Activated CD8-positive, alpha-beta memory T cell treated with anti-CD3 and anti-CD28 coated beads, Interleukin-2, amount 50 U/mL, for 48 hours (primary cell): ENCODE data around the gene CCDC138.
"Not testable (repeated sequence)": the region's sequence is repeated elsewhere in the genome, so short reads cannot be mapped to it uniquely, and the experiment has no call there.

Experiments used
- DNase-seq: peaks from one replicate; pipeline ENCODE4 v3.0.0-alpha.2; 2020

The CCDC138 gene, protein sequence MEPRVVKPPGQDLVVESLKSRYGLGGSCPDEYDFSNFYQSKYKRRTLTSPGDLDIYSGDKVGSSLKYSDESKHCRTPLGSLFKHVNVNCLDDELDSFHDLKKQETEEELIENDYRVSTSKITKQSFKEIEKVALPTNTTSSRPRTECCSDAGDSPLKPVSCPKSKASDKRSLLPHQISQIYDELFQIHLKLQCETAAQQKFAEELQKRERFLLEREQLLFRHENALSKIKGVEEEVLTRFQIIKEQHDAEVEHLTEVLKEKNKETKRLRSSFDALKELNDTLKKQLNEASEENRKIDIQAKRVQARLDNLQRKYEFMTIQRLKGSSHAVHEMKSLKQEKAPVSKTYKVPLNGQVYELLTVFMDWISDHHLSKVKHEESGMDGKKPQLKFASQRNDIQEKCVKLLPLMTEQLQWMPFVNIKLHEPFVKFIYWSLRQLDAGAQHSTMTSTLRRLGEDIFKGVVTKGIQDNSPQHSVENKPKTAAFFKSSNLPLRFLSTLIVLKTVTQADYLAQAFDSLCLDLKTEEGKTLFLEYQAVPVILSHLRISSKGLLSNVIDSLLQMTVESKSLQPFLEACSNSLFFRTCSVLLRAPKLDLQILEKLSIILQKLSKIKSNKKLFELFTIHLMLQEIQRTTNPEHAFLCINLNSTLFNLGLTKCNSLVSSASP

DNA sequence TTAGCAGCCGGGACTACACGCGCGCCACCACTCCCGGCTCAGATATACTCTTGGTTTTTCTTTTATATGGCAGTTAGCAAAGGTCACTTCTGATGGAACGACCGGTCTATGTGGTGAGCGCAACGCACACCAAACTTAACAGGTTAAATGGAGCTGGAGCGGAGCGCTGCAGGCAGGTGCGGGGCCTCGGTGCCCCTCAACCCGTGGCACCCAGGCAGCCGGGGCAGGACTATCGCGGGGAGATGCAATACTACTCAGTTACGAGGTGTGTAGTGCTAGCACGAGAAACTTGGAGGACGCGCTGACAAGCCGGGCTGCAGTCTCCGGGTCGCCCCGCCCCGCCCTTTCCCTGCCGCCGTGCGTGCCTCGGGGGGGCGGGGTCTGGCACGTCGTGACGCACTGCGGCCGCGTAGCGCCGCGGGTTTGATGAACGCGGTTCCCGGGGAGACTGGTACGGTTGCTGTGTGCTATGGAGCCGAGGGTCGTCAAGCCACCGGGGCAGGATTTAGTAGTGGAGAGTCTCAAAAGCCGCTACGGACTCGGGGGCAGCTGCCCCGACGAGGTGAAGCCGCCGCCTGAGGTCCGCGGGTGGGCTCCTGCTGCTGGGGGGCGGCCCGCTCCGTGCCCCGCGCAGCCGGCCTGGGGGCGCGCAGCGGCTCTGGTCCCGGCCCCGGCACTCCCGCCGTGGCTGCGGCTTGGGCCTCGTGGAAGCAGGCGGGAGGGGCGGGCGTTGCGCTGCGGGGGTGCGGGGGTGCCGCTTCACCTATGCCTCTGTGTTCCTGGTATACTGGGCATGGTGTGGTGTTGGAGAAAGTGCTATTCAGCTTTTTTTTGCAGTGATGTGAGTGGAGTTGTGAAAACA is at the start of gene CCDC138:
Gene CCDC138 (plus strand): TSS at position 418 of the 862 bp plus-strand sequence. CDS start 52 bp downstream, at position 470.
- DNase-seq, result peak; percentile 97

GRCh38 chr2:108757973-108758372 is 28.6 kb upstream of the CCDC138 start:
- DNase-seq, result not testable (repeated sequence)

DNA sequence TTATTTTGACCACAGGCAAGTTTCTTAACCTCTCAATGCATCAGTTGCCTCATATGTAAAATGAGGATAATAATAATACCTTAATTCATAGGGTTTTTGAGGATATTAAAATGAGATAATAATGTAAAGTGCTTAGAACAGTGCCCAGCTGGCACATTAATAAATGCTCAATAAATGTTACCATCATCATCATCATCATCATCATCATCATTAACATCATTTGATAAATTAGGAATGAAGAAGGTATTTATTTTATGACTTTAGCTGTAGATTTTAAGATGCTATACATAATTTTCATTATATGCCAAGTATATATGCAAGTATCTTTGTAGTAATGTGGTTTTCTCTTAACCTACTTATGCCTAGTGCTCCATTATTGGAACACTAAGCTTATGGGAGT is 24.0 kb upstream of the CCDC138 start:
- DNase-seq, result not testable (repeated sequence)

DNA sequence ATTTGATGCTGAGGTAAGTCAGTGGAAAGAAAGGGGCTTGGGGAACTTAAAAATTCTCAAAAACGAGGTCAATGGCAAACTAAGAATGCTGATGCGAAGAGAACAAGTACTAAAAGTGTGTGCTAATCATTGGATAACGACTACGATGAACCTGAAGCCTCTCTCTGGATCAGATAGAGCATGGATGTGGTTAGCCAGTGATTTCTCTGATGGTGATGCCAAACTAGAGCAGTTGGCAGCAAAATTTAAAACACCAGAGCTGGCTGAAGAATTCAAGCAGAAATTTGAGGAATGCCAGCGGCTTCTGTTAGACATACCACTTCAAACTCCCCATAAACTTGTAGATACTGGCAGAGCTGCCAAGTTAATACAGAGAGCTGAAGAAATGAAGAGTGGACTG is 19.9 kb upstream of the CCDC138 start:
- not testable (repeated sequence) for DNase-seq

DNA sequence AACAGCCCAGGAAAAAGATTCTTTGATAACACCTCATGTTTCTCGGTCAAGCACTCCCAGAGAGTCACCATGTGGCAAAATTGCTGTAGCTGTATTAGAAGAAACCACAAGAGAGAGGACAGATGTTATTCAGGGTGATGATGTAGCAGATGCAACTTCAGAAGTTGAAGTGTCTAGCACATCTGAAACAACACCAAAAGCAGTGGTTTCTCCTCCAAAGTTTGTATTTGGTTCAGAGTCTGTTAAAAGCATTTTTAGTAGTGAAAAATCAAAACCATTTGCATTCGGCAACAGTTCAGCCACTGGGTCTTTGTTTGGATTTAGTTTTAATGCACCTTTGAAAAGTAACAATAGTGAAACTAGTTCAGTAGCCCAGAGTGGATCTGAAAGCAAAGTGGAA is 18.7 kb upstream of the CCDC138 start:
- DNase-seq, result not testable (repeated sequence)

DNA sequence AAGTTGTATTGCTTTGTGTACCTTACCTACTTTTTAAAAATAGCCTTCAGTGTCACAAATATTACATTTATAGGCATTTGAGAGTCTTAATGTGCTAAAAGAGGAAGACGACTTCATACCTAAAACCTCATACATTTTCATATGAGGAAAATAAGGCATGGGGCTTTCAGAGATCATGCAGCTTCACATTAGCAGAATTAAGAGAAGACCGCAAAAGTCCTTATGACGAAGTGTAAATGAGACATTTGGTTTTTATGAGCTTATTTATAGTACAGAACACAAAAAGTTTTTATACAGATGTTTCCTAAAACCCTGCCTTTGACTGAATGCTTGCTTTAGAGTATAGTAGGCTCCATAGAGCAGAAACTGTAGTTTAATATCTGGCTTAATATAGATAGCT is 10.1 kb upstream of the CCDC138 start:
- DNase-seq, result no peak

DNA sequence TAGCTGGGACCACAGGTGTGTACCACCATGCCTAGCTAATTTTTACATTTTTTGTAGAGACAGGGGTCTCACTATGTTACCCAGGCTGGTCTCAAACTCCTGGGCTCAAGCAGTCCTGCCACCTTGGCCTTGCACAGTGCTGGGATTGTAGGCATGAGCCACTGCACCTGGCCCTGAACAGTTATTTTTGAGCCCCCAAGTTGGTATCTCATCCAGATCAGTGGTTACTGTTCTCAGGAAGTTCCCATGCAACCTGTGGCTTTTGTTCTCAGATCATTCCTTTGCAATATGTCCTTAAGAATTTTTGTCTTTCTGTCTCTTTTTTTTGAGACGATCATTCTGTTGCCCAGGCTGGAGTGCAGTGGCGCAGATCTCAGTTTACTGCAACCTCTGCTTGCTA is 7.7 kb upstream of the CCDC138 start:
- no peak for DNase-seq

DNA sequence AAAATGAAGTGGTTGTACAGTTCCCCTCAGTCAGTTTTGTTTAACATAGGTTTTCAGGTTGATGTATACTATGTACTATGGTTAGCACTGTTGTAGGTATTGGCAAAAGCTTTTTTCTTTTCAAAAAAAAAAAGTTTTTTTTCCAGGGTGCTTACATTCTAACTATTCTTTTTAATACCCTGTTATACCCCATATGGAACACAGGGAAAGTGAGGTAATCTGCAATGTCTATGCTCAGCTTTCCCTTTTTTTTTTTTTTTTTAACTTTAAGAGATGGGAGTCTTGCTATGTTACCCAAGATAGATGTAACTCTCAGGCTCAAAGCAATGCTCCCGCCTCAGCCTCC is 590 bp upstream of the CCDC138 start:
- no peak for DNase-seq

DNA sequence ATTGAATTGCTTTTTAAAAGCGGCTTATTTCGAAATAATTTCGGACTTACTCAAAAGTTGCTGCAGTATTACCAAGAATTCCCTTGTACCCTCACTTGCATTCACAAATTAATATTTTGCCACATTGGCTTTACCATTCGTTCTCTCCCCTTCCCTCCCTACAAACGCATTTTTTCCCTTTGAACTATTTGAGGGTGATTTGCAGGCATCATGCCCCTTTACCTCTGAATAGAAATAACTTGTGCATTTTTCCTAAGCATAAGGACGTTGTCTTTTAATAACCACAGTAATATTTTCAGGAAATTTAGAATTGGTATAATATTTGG is 608 bp downstream of the CCDC138 start:
- DNase-seq, result no peak

DNA sequence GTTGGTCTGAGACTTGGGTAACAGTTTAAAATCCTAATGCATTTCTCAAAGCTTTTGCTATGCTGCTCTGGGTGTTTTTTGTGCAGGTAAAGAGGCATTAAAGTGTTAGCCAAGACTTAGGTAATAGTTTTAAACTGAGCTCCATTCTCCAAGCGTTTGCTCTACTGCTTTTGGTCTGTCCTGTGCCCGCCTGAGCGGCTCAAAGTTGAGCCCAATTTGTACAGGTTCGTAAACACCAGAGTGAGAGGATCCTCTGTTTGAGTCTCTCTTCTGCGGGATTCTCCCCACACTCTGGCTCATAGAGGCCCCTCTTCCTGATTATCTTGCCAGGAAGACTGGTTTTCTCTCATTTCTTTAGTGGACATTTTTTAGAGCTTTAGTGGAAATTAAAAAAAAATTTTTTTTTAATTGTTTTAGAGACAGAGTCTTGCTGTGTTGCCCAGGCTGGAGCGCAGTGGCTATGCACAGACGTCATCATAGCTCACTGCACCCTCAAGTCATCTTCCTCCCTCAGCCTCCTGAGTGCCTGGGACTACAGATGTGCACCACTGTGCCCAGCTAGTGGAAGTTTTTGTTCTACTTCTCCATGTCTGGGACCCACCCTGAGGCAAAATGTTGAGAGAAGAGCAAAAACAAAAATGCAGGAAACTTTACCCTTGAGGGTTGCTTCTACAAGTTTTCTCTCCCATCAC is 16.6 kb downstream of the CCDC138 start:
- DNase-seq, result no peak

GRCh38 chr2:108805032-108805431 is 18.5 kb downstream of the CCDC138 start:
- DNase-seq, result no peak

DNA sequence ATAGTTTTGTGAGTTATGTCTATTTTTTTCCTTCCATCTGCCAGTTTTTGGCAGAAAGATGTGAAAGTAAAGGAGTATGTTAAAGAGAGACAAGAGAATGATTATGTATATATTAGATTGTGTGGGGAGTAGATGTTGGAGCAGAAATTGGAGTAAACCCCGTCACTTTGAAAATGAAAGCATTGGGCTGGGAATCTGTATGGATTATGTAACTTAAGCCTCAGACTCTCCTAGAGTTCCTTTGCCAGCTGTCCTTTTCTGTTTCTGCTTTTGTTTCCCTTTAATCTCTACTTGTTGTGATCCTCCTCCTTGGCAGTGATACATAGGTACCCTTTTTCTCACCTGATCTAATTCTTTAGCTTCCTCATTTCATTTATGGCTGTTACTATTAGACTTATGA is 19.2 kb downstream of the CCDC138 start:
- no peak for DNase-seq

- DNase-seq, result no peak
Measured at GRCh38 chr2:108806371-108807113, 20.0 kb downstream of the CCDC138 start.

- no peak for DNase-seq
Measured at GRCh38 chr2:108809936-108810335, 23.4 kb downstream of the CCDC138 start.

DNA sequence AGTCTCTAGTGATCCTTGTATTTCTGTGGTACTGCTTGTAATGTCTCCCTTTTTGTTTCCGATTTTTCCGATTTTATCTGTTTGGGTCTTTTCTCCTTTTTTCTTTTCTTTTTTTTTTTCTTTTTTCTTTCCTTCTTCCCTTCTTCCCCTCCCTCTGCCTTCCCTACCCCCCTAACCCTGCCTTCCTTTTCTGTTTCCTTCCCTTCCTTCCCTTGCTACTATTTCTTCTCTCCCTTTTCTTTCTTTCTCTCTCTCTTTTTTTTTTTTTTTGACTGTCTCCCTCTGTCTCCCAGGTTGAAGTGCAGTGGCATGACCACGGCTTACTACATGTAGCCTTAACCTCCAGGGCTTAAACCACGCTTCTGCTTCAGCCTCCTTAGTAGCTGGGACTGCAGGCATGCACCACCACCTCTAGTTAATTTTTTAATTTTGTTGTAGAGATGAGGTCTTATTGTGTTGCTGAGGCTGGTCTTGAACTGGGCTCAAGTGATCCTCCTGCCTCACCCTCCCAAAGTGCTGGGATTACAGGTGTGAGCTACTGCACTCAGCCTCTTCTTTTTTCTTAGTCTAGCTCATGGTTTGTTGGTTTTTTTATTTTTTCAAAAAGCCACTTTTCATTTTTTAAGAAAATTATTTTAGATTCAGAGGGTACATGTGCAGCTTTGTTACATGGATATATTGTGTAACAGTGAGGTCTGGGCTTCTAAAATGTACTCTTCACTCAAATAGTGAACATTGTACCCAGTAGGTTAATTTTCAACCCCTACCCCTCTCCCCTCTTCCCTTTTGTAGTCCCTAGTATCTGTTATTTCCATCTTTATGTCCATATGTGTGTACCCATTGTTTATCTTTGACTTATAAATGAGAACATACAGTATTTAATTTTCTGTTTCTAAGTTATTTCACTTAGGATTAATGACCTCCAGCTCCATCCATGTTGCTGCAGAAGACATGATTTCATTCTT is 24.7 kb downstream of the CCDC138 start:
- DNase-seq, result no peak

DNA sequence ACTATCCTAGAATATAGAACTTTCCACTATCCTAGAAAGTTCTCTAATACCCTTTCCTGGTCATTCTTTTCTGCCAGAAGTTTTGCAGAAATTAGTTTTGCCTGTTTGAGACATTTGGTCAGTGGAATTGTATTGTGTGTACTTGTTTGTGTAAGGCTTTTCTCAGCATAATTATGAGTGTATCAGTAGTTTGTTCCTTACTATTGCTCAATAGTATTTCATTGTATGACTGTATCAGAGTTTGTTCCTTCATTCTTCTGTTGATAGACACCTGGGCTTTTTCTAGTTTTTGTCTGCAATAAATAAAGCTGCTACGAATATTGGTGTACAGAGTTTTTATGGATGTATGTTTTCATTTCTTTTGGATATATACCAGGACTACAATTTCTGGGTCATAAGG is 27.2 kb downstream of the CCDC138 start:
- DNase-seq, result no peak

GRCh38 chr2:108820482-108820881 is 33.9 kb downstream of the CCDC138 start:
- DNase-seq, result no peak

DNA sequence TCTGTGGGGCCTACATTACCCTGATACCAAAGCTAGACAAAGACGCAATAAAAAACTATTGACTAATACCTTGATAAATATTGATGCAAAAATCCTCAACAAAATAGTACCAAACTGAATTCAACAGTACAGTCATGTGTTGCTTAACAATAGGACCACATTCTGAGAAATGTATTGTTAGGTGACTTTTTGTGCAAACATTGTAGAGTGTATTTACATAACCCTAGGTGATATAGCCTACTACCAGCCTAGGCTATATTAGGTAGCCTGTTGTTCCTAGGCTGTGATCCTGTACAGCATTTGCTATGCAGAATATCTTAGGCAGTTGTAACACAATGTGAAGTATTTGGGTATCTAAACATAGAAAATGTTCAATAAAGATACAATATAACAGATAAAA is 36.7 kb downstream of the CCDC138 start:
- DNase-seq, result no peak

GRCh38 chr2:108824316-108825070 is 37.9 kb downstream of the CCDC138 start:
- no peak for DNase-seq

- DNase-seq, result no peak
Measured at GRCh38 chr2:108825254-108825653, 38.7 kb downstream of the CCDC138 start.
